K562 (cell line): ENCODE measurements around the gene ATP6V0A4.

Experiments
- CTCF ChIP-seq, 3 experiments: IDR thresholded peaks in 2 of 3; conservative IDR thresholded peaks in 1 of 3; 2 replicates each; pipeline ENCODE4 v1.5.1; 2011 to 2012; ENCODE audit warnings: low read length in 3 of 3, mild to moderate bottlenecking in 3 of 3, control low read depth in 2 of 3, improper control_type of control experiment in 1 of 3, inconsistent platforms in 1 of 3, low read depth in 1 of 3, mixed read lengths in 1 of 3, moderate library complexity in 1 of 3; ENCODE audit not compliant: insufficient read depth in 2 of 3
- EP300 ChIP-seq: IDR thresholded peaks from 2 replicates; pipeline ENCODE4 v1.6.1; 2012; ENCODE audit warnings: low read length, improper control_type of control experiment
- TAF1 ChIP-seq: IDR thresholded peaks from 2 replicates; pipeline ENCODE4 v1.6.1; 2011; ENCODE audit warnings: mild to moderate bottlenecking, low read length, moderate library complexity; ENCODE audit not compliant: insufficient read depth, control insufficient read depth, severe bottlenecking; ENCODE audit errors: extremely low read depth

DNA sequence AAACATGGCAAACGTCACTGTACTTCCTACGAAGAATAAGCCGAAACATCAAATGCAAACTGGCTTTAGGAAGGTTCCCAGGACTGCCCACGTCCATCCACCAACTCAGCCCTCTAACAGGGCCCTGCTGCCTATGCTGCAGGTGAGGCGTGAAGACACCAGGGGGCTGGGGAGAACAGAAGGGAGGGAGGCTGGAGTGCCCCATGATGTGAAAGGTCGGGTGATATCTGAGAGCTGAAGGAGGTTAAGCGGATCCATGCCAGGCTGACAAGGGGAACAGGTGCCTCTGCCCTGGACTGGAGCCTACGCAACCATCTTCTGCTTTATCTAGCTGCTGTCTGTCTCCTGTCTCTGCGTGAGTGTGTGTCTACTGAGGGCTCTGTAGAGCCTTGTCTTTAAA lies 40.2 kb upstream of the ATP6V0A4 start:
- TF ChIP-seq TAF1 = no peak
- peak in 2 of 3 experiments; percentile 26 to 34; a peak in 1 of 6 replicates for TF ChIP-seq CTCF (IDR thresholded peaks at IDR 0.05 in 2 of 3, conservative IDR thresholded peaks at IDR 0.05 in 1 of 3; ENCODE audit: insufficient read depth in 2 of 3, low read depth in 1 of 3, low read length in 3 of 3)
- TF ChIP-seq EP300 = no peak
